ENCODE data around the gene CA14.

Gene CA14

GRCh38 chr1:150268705-150269403 is 11.3 kb downstream of the CA14 start, which contains the start of gene APH1A (continued):
- TF ChIP-seq SP3 (tag by site-specific recombination; IDR thresholded peaks at IDR 0.05) (peak; percentile 97), REST (tag by site-specific recombination; IDR thresholded peaks at IDR 0.05) (no peak), ZFP37 (tag by site-specific recombination; IDR thresholded peaks at IDR 0.05) (0 out of 2 replicates have a peak, but pooled peaks have one; percentile 54), ZNF146 (tag by site-specific recombination; IDR thresholded peaks at IDR 0.05) (no peak; the same call in 1 of the 2 replicates), SALL2 (tag by site-specific recombination; IDR thresholded peaks at IDR 0.05; ENCODE audit: borderline replicate concordance) (no peak), ZSCAN5A (tag by site-specific recombination; IDR thresholded peaks at IDR 0.05) (0 out of 2 replicates have a peak, but pooled peaks have one; percentile 13), ZSCAN30 (tag by site-specific recombination; IDR thresholded peaks at IDR 0.05) (peak; percentile 84; the same call in 1 of the 2 replicates), ZFP69B (tag by site-specific recombination; IDR thresholded peaks at IDR 0.05) (peak; percentile 60; the same call in 1 of the 2 replicates), ZSCAN4 (tag by site-specific recombination; IDR thresholded peaks at IDR 0.05) (0 out of 2 replicates have a peak, but pooled peaks have one; percentile 22), ZNF768 (tag by site-specific recombination; IDR thresholded peaks at IDR 0.05) (no peak), ZBTB10 (tag by site-specific recombination; IDR thresholded peaks at IDR 0.05) (peak; percentile 99), ZEB2 (tag by site-specific recombination; IDR thresholded peaks at IDR 0.05) (peak; percentile 78), MZF1 (tag by site-specific recombination; IDR thresholded peaks at IDR 0.05; ENCODE audit: borderline replicate concordance) (peak; percentile 67; the same call in 1 of the 2 replicates), RBAK (tag by site-specific recombination; IDR thresholded peaks at IDR 0.05) (no peak), ZNF341 (tag by site-specific recombination; IDR thresholded peaks at IDR 0.05; ENCODE audit: low read depth) (peak; percentile 38), ZBTB26 (tag by site-specific recombination; optimal IDR thresholded peaks at IDR 0.05) (peak; percentile 33), KLF8 (tag by site-specific recombination; IDR thresholded peaks at IDR 0.05) (peak; percentile 94), GLIS1 (tag by site-specific recombination; IDR thresholded peaks at IDR 0.05) (peak; percentile 82), ZNF350 (tag by site-specific recombination; IDR thresholded peaks at IDR 0.05) (no peak), TRIM28 (IDR thresholded peaks at IDR 0.05; ENCODE audit: borderline replicate concordance, low read length) (no peak), PRDM1 (tag by site-specific recombination; IDR thresholded peaks at IDR 0.05) (no peak), ZNF701 (tag by site-specific recombination; IDR thresholded peaks at IDR 0.05) (no peak), ZNF580 (tag by site-specific recombination; IDR thresholded peaks at IDR 0.05) (peak; percentile 59; the same call in 1 of the 2 replicates), ZBTB7A (tag by site-specific recombination; IDR thresholded peaks at IDR 0.05; ENCODE audit: low read depth) (peak; percentile 82), ZNF560 (tag by site-specific recombination; IDR thresholded peaks at IDR 0.05; ENCODE audit: borderline replicate concordance) (no peak), GLIS2 (tag by site-specific recombination; IDR thresholded peaks at IDR 0.05) (peak; percentile 98), SP2 (tag by site-specific recombination; IDR thresholded peaks at IDR 0.05) (peak; percentile 91), ZNF501 (tag by site-specific recombination; IDR thresholded peaks at IDR 0.05) (peak; percentile 95), ZNF660 (tag by site-specific recombination; IDR thresholded peaks at IDR 0.05) (peak; percentile 74; the same call in 1 of the 2 replicates), ZNF394 (tag by site-specific recombination; IDR thresholded peaks at IDR 0.05; ENCODE audit: borderline replicate concordance) (peak; percentile 43; the same call in 1 of the 2 replicates)
